Subcutaneous adipose tissue (tissue), 4 donors: ENCODE results near the gene PPAT. TPM values are rescaled to one million over a fixed set of nuclear protein-coding genes. Genes with fewer than 3 reads are reported as not detected.

ENCODE experiments used
- CTCF ChIP-seq: fragments of 450-650 bp; IDR thresholded peaks from one replicate; pipeline ENCODE4 v1.5.1; 2016; ENCODE audit warnings: low read depth, mild to moderate bottlenecking, control low read depth, antibody characterized with exemption, moderate library complexity
- total RNA-seq, 4 donors: library from RNA; depleted of rRNA; stranded (reverse); fragments of >200 nt; gene quantifications; one replicate each; pipeline ENCODE4 v1.1.0, GENCODE V29; 2016

PPAT gene
- total RNA-seq, 4 donors from 2014 or later: 4.1 to 5.7 (median 4.5) TPM

- no peak for TF ChIP-seq CTCF
Measured at GRCh38 chr4:56375458-56375857, 60.0 kb downstream of the PPAT start.

- no peak for TF ChIP-seq CTCF
Measured at GRCh38 chr4:56374956-56375355, 60.5 kb downstream of the PPAT start.

- no peak for TF ChIP-seq CTCF
Measured at GRCh38 chr4:56372774-56373173, 62.6 kb downstream of the PPAT start.

- no peak for TF ChIP-seq CTCF
Measured at GRCh38 chr4:56371426-56372220, 63.8 kb downstream of the PPAT start.

GRCh38 chr4:56370377-56370776, 65.0 kb downstream of the PPAT start:
- no peak for TF ChIP-seq CTCF

- no peak for TF ChIP-seq CTCF
Measured at GRCh38 chr4:56360071-56360470, 75.3 kb downstream of the PPAT start.

GRCh38 chr4:56356650-56357049, 78.8 kb downstream of the PPAT start:
- TF ChIP-seq CTCF: no peak
